HepG2 (cell line): ENCODE results near the gene RPP21. TPM values are rescaled to one million over a fixed set of nuclear protein-coding genes. Genes with fewer than 3 reads are reported as not detected.
A peak's percentile ranks its signal among the peaks of the same experiment; 100 is the strongest.

Source experiments
- ATAC-seq: fragments of 200-7000 bp; cut with Tn5 transposase; 3 replicates; pipeline ENCODE4 v1.9.1; 2020; ENCODE audit warnings: mild to moderate bottlenecking, moderate library complexity
- BruUV-seq: library from RNA; stranded (reverse); fragments of 400-500 nt; replicated peaks from 2 replicates; lab custom pipeline; 2021; lab: Mats Ljungman, UMichigan
- CTCF ChIA-PET: fragments of 300-600 bp; formaldehyde crosslinking; extraction: SDS; loops from one replicate; lab custom pipeline; 2021; ENCODE audit warnings: low total read pairs, inconsistent platforms, low intra/inter-chr PET ratio; lab: Yijun Ruan, JAX
- POLR2A ChIA-PET: fragments of 350-600 bp; sonication (Branson Sonifier 250); formaldehyde crosslinking; loops from one replicate; lab custom pipeline; 2020; ENCODE audit warnings: antibody characterized with exemption, inconsistent platforms; lab: Yijun Ruan, JAX
- DNase-seq: peaks from one replicate; pipeline ENCODE4 v3.0.0-alpha.2; 2015; ENCODE audit warnings: low spot score
- FAIRE-seq: peaks from 3 replicates; lab custom pipeline; 2011; peaks lifted over from hg19 to GRCh38; lab: Jason Lieb, UNC
- H2AFZ ChIP-seq: one replicate; pipeline ENCODE4 v1.6.1; 2011; ENCODE audit warnings: low read length, inconsistent platforms
- H3K27ac ChIP-seq: fragments of 300-600 bp; 3 replicates; pipeline ENCODE4 v1.8.0; 2011; ENCODE audit warnings: mixed run types, mild to moderate bottlenecking, mixed read lengths, low read length, inconsistent platforms; ENCODE audit not compliant: insufficient read depth; ENCODE audit errors: extremely low read length
- H3K27me3 ChIP-seq, 2 experiments: fragments of 200-600 bp in 1 of 2; 2 replicates in 1 of 2; 3 replicates in 1 of 2; pipeline versions ENCODE4 v1.6.0 to v1.8.0; 2011; ENCODE audit warnings: low read length in 2 of 2, mild to moderate bottlenecking in 2 of 2, moderate library complexity in 2 of 2, inconsistent platforms in 1 of 2; ENCODE audit not compliant: insufficient read depth in 2 of 2, control insufficient read depth in 1 of 2
- H3K36me3 ChIP-seq, 2 experiments: fragments of 200-600 bp in 1 of 2; replicated peaks in 1 of 2; 2 replicates in 1 of 2; 3 replicates in 1 of 2; pipeline versions ENCODE4 v1.5.1 to v1.8.0; 2011; ENCODE audit warnings: low read length in 2 of 2, inconsistent platforms in 1 of 2; ENCODE audit not compliant: insufficient read depth in 2 of 2, control insufficient read depth in 1 of 2
- H3K4me1 ChIP-seq: 2 replicates; pipeline ENCODE4 v1.5.1; 2012; ENCODE audit warnings: low read length, inconsistent platforms; ENCODE audit not compliant: insufficient read depth
- H3K4me2 ChIP-seq: 2 replicates; pipeline ENCODE4 v1.6.0; 2011; ENCODE audit warnings: low read depth, low read length, inconsistent platforms
- H3K4me3 ChIP-seq, 3 experiments: fragments of 200-600 bp in 1 of 3; sonication (generic), shearing (Covaris generic) in 1 of 3; replicated peaks in 1 of 3; 2 replicates each; pipeline ENCODE4 v1.5.1; 2011 to 2016; ENCODE audit warnings: low read length in 3 of 3, inconsistent platforms in 2 of 3, low read depth in 2 of 3, mild to moderate bottlenecking in 2 of 3, control low read depth in 1 of 3, mixed read lengths in 1 of 3; ENCODE audit not compliant: insufficient read depth in 1 of 3
- H3K79me2 ChIP-seq: one replicate; pipeline ENCODE4 v1.6.1; 2011; ENCODE audit warnings: low read length, inconsistent platforms; ENCODE audit not compliant: insufficient read depth
- H3K9ac ChIP-seq: 2 replicates; pipeline ENCODE4 v1.6.0; 2011; ENCODE audit warnings: mild to moderate bottlenecking, low read depth, low read length, inconsistent platforms; ENCODE audit not compliant: insufficient read depth
- H3K9me3 ChIP-seq: 2 replicates; pipeline ENCODE4 v1.5.1; 2012; ENCODE audit warnings: mild to moderate bottlenecking, low read length
- H4K20me1 ChIP-seq: 2 replicates; pipeline ENCODE4 v1.6.0; 2011; ENCODE audit warnings: inconsistent platforms, mild to moderate bottlenecking, low read length, moderate library complexity; ENCODE audit not compliant: insufficient read depth
- CCDC6 ChIP-seq: sonication (generic); formaldehyde crosslinking; IDR thresholded peaks from 2 replicates; pipeline ENCODE4 v1.8.1; 2022; ENCODE audit warnings: mild to moderate bottlenecking, missing genetic modification reagents, moderate library complexity
- FOXK1 ChIP-seq: sonication (generic); formaldehyde crosslinking; IDR thresholded peaks from 2 replicates; pipeline ENCODE4 v1.4.0; 2020; ENCODE audit warnings: low read depth, missing genetic modification reagents, borderline replicate concordance
- HDAC1 ChIP-seq: sonication (generic); formaldehyde crosslinking; IDR thresholded peaks from 2 replicates; pipeline ENCODE4 v1.5.1; 2020; ENCODE audit warnings: mild to moderate bottlenecking, missing genetic modification reagents
- HNRNPK ChIP-seq: fragments of 200-400 bp; formaldehyde crosslinking; IDR thresholded peaks from 2 replicates; pipeline ENCODE4 v1.6.1; 2018; ENCODE audit warnings: low read length, low read depth, moderate library complexity, mild to moderate bottlenecking; ENCODE audit not compliant: poor library complexity, severe bottlenecking
- MTERF4 ChIP-seq: sonication (generic); formaldehyde crosslinking; IDR thresholded peaks from 2 replicates; pipeline ENCODE4 v1.8.0; 2023; ENCODE audit warnings: mild to moderate bottlenecking, missing genetic modification reagents
- PCBP2 ChIP-seq: fragments of 200-400 bp; formaldehyde crosslinking; optimal IDR thresholded peaks from 2 replicates; pipeline ENCODE3; 2018; ENCODE audit warnings: low read length, low read depth; ENCODE audit not compliant: poor library complexity, severe bottlenecking
- ZNF512B ChIP-seq: sonication (generic); formaldehyde crosslinking; IDR thresholded peaks from 2 replicates; pipeline ENCODE4 v1.5.1; 2020; ENCODE audit warnings: missing genetic modification reagents, mild to moderate bottlenecking, borderline replicate concordance
- WGBS: methylation state at CpG from one replicate; pipeline ENCODE4 v1.1.6; 2017; ENCODE audit warnings: low lambda C conversion rate; 5-methylcytosine and 5-hydroxymethylcytosine counted together
- in situ Hi-C: cut with HindIII; loops from 2 replicates; pipeline ENCODE4 v1.10.0; 2017; ENCODE audit warnings: low pct_unique_long_range_greater_than_20kb; ENCODE audit not compliant: extremely low pct_ligation_motif_present
- intact Hi-C: fragments of 100-400 bp; cut with micrococcal nuclease; formaldehyde crosslinking; loops from one replicate; pipeline ENCODE4 v1.10.0; 2022; ENCODE audit not compliant: unreplicated experiment
- polyA plus RNA-seq, 8 experiments: library from polyadenylated mRNA; depleted of rRNA in 3 of 8; stranded (reverse) in 7 of 8; unstranded in 1 of 8; fragments of >200 nt; fragmentation: Illumina TruSeq in 4 of 8; extraction: Trizol in 4 of 8; gene quantifications; 2 replicates each; pipeline versions ENCODE4 v1.2.1 to v1.2.3, GENCODE V29; 2011 to 2016; ENCODE audit warnings: low read depth in 4 of 8, missing spikeins in 1 of 8, mixed read lengths in 1 of 8; ENCODE audit not compliant: insufficient read depth in 1 of 8
- total RNA-seq, 5 experiments: library from RNA; depleted of rRNA; stranded (reverse); fragments of >200 nt; fragmentation: Illumina TruSeq; extraction: Trizol; gene quantifications; 2 replicates each; pipeline ENCODE4 v1.2.3, GENCODE V29; 2016; ENCODE audit warnings: low read depth in 1 of 5

RPP21 gene
- total and polyA plus RNA-seq, 2 of the 13 experiments (the other 11 are each of a cell fraction or from before 2014, with no cell fraction given) = 53.1 to 72.3 TPM

GRCh38 chr6:30344191-30344867, 627 bp upstream of the RPP21 start:
- TF ChIP-seq HNRNPK (peak; percentile 17), MTERF4 (CRISPR knock-in tag) (no peak), ZNF512B (CRISPR knock-in tag) (no peak), FOXK1 (CRISPR knock-in tag) (no peak), PCBP2 (peak; percentile 40), CCDC6 (CRISPR knock-in tag) (peak; percentile 17; the same call in 1 of the 2 replicates), HDAC1 (CRISPR knock-in tag) (no peak)
- H3K27ac ChIP-seq = peak overlapping the region; percentile 83
- ChIA-PET POLR2A (interaction anchor here (0.8 kb wide), 1 partner anchor 18 kb away, joined by 9 read pairs; the partner anchor contains the start of gene TRIM39), CTCF (no interaction called here)
- peak overlapping the region; percentile 79 for H3K4me2 ChIP-seq
- peaks cover 3% of the 10 kb centered on the region for H3K79me2 ChIP-seq
- H2AFZ ChIP-seq = peak overlapping the region; percentile 96
- peaks cover 18% of the 10 kb centered on the region for H3K4me1 ChIP-seq
- peaks cover 4 to 19% of the 10 kb centered on the region in 2 experiments; a peak in 4 of 5 replicates for H3K36me3 ChIP-seq
- DNase-seq (no peak), ATAC-seq (peak; percentile 3; the same call in 1 of the 3 replicates), FAIRE-seq (peak; percentile 34)
- no peaks in the 10 kb centered on the region for H4K20me1 ChIP-seq
- peak overlapping the region; percentile 97 for H3K9ac ChIP-seq
- no TSS peak for BruUV-seq
- H3K9me3 ChIP-seq = no peaks in the 10 kb centered on the region
- 40% methylated on average over 4 of the region's 4 CpGs for WGBS
- H3K4me3 ChIP-seq = peak overlapping the region; percentile 80 to 96 (median 91)
- intact Hi-C loops (no loop called here), in situ Hi-C loops (no loop called here)
- H3K27me3 ChIP-seq = no peaks in the 10 kb centered on the region
